Hepatic stellate cell (primary cell): ENCODE measurements around the gene RNF17.
"Not testable (repeated sequence)": the region's sequence is repeated elsewhere in the genome, so short reads cannot be mapped to it uniquely, and the experiment has no call there.

ENCODE experiments used
- DNase-seq: peaks from one replicate; pipeline ENCODE4 v3.0.0; 2011; ENCODE audit warnings: low spot score

RNF17 gene, protein sequence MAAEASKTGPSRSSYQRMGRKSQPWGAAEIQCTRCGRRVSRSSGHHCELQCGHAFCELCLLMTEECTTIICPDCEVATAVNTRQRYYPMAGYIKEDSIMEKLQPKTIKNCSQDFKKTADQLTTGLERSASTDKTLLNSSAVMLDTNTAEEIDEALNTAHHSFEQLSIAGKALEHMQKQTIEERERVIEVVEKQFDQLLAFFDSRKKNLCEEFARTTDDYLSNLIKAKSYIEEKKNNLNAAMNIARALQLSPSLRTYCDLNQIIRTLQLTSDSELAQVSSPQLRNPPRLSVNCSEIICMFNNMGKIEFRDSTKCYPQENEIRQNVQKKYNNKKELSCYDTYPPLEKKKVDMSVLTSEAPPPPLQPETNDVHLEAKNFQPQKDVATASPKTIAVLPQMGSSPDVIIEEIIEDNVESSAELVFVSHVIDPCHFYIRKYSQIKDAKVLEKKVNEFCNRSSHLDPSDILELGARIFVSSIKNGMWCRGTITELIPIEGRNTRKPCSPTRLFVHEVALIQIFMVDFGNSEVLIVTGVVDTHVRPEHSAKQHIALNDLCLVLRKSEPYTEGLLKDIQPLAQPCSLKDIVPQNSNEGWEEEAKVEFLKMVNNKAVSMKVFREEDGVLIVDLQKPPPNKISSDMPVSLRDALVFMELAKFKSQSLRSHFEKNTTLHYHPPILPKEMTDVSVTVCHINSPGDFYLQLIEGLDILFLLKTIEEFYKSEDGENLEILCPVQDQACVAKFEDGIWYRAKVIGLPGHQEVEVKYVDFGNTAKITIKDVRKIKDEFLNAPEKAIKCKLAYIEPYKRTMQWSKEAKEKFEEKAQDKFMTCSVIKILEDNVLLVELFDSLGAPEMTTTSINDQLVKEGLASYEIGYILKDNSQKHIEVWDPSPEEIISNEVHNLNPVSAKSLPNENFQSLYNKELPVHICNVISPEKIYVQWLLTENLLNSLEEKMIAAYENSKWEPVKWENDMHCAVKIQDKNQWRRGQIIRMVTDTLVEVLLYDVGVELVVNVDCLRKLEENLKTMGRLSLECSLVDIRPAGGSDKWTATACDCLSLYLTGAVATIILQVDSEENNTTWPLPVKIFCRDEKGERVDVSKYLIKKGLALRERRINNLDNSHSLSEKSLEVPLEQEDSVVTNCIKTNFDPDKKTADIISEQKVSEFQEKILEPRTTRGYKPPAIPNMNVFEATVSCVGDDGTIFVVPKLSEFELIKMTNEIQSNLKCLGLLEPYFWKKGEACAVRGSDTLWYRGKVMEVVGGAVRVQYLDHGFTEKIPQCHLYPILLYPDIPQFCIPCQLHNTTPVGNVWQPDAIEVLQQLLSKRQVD (N-terminal part only)

DNA sequence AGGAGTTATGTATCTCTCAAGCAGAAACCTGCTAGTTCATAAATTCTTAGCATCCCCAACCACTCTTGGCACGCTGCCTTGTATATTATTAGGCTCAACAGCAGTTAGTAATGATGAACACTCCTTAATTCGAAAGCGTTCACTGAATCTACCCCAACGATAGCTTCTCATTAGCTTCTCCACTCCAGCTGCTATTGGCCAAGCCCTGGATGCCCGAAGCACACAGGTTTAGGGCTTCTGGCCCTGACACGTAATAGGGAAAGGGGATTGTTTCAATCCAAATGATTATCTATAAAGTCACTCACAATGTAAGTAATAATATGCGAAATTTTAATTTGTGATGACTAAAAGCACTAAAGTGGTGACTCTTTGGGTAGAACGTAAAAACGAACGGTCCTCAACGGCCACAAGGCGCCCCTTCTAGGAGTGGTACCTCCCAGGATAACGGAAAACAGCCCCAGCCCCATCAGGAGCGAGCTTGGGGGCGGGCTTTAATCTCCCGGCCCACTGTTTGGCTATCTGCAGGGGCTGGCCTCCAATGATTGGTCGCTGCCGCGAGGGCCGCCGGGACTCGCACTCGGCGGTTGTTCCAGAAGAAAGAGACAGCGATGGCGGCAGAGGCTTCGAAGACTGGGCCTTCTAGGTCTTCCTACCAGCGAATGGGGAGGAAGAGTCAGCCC, at the start of gene RNF17:
Gene RNF17 (plus strand): TSS at position 574 of the 680 bp plus-strand sequence. CDS start 35 bp downstream, at position 609.
- no peak for DNase-seq

DNA sequence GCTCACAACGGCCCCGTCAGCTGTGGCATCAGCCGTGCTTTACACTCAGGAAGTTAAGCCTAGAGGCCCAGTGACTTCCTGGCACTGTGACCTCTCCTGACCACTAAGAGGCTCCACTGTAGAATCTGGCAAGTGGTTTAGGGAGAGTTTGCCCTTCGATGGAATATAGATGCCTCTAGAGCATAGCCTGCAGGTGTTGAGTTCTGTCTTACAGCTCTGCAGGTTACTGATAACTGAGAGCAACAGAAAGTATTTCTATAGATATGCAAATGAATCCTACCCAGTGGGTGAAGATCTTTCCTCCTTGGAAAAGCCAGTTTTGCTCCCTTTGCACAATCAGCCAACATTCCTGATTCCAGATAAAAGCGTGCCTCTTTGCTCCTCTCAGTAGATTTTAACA, 48.0 kb upstream of the RNF17 start:
- DNase-seq, result no peak

DNA sequence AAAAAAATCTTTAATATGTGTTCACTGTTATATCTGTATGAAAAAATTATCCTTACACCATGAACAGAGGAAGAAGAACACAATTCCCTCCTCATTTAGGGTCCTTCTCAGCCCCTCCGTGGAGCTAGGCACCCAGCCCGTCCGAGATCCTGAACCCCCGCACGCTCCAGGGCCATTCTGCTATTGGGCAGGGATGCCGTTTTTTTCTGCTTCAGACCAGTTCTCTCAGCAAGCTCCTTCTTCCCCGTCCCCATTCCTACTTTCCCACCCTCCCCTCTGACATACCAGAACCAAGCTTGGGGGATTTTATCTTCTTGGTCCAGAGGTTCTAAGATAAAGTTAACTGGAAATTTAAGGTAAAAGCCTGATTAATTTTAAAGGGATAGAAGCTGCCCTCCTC, 47.5 kb upstream of the RNF17 start:
- DNase-seq, result no peak

DNA sequence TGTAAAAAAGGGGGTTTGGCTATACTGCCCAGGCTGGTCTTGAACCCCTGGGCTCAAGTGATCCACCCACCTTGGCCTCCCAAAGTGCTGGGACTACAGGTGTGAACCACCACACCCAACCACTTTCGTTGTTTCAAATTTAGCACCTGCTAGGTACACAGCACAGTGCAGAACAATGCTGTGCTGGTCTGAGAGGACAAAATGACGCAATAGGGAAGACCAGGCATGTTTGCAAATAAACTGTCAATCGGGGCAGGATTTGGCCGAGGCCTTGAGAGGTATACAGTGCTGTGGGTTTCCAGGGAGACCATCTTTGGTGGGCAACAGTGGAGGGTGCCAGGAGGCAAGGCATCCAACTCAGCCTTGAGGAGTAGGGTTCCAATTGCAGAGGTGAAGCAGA, 46.8 kb upstream of the RNF17 start:
- DNase-seq, result no peak

DNA sequence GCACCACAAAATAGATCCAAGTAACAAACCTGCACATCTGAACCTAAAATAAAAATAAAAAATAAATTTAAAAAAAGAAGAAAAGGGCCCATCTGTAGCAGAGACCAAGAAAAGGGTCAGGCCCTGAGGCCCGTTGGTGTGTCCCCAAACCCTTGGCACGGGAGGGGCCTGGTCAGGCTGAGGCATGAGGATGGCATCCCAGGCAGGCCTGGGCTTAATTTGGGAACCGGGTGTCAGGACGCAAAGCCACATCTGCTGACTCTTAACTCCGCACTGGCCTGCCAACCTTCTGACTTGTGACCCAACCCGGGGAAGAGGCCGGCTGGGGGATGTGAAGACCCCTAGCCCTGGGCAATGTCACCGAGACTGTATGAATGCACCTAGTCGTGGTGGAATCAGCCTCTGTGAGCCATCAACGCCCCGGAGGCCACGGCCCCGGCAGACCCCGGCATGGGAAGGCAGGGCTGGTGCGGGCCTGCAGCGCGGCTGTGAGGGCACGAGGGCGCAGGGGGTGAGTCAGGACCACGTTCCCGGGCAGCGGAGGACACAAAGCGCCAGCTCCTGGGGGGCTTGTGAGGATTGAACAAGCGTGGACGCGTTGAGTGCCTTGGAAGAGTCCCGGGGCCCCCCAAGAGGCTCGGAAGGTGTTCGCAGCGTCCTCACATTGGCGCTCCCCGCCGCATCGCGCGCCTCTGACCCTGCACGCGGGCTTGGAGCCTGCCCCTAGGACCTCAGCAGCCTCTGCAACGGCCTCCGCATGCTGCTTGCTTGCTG, 45.6 kb upstream of the RNF17 start:
- DNase-seq, result no peak

DNA sequence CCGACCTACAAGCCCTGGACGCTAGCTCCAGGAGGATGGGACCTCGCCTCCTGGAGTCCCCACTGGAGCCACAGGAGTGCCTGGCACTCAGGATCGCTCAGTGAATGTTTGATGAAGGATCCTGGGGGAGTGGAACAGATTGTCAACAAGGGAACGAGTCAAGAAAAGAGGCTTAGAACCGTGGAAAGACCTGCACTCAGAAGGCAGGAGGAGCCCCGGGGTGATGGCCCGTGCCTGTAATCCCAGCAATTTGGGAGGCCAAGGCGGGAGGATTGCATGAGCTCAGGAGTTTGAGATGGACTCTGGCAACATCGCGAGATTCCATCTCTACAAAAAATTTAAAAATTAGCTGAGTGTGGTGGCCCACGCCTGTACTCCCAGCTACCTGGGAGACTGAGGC, 44.8 kb upstream of the RNF17 start:
- DNase-seq, result no peak

DNA sequence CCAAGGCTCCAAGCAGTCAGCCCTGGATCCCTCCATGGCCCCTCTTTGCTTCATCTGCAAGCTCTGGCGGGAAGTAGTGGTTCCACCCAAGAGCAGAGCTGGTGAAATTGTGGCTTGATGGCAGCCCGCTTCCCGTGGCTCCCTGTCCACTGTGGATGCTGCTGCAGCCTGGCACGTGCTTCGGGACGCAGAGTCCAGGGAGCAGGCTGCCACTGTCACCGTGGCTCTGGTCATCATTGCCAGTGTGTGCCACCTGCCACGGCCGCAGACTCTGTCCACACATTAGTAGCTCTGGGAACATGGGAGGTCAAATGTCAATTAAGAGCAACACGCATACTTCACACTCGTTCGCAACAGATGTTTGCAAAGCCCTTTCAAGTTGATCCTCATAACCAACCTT, 40.8 kb upstream of the RNF17 start:
- no peak for DNase-seq

DNA sequence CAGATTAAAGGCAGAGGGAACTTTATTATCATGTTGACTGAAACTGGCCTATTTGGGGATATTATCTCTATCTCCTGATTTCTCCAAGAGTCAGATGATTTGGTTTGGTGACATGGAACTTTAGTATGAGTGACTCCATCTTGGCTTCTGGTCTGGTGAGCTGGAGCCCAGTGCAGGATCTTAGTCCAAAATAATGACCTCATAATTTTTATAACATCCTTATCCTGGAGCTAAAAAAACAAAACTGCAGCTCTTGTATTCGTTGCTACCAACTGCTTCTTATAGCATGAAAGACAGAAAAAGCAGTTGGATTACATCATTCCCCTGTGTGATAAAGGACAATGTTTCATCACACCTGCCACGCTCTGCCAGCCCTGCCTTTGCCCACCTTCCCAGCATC, 39.3 kb upstream of the RNF17 start:
- no peak for DNase-seq

DNA sequence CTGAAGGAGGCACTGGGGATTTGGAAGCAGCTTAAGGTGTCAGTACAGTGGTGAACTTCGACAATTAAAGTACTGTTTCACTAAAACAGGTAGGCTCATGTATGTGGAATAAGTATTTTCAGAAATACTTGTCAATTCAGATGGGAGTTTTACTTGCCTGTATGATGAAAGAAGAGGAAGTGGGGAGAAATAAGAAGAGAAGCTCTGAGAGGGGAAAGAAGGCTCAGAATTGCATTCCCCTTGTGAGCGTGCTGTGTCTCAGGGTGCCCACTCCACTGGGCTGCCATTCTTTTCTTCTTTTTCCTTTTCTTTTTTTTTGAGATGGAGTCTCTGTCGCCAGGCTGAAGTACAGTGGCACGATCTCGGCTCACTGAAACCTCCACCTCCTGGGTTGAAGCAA, 38.6 kb upstream of the RNF17 start:
- no peak for DNase-seq

DNA sequence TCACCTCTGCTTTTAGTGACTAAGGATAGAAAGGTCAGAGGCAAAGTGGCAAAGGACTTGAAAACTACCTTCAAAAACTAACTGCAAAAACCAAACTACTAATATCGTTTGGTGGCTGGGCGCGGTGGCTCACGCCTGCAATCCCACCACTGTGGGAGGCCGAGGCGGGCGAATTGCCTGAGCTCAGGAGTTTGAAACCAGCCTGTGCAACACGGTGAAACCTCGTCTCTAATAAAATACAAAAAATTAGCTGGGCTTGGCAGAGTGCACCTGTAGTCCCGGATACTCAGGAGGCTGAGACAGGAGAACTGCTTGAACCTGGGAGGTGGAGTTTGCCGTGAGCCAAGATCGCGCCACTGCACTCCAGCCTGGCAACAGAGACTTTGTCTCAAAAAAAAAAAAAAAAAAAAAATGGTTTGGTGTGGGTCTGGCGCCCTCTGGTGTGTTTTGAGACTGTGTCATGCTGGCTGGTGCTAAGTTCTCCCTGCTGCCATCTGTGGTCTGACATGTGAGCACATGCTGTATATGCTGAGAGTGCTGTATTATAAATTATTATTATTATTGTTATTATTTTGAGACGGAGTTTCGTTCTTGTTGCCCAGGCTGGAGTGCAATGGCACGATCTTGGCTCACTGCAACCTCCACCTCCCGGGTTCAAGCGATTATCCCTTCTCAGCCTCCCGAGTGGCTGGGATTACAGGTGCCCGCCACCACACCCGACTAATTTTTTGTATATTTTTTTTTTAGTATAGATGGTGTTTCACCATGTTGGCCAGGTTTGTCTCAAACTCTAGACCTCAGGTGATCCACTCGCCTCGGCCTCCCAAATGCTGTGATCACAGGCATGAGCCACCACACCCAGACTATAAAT, 36.0 kb upstream of the RNF17 start:
- peak; percentile 90 for DNase-seq

DNA sequence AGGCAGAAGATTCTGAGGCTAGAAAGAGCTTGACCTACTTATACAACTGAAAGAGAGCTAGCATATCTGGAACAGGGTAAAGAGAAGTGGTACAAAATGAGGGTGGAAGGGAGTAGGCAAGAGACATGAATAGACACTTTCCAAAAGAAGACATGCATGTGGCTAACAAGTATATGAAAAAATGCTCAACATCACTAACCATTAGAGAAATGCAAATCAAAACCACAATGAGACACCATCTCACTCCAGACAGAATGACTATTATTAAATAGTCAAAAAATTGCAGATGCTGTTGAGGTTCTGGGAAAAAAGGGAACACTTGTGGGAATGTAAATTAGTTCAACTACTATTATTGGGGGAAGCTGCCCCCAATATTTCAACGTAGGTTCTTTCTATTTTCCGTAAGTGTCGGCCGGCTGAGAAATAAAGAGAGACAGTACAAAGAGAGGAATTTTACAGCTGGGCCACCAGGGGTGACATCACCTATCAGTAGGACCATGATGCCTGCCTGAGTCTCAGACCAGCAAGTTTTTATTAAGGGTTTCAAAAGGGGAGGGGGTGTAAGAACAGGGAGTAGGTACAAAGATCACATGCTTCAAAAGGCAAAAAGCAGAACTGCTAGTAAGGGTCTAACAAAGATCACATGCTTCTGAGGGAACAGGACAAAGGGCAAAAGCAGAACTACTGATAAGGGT, 32.9 kb upstream of the RNF17 start:
- DNase-seq, result not testable (repeated sequence)

DNA sequence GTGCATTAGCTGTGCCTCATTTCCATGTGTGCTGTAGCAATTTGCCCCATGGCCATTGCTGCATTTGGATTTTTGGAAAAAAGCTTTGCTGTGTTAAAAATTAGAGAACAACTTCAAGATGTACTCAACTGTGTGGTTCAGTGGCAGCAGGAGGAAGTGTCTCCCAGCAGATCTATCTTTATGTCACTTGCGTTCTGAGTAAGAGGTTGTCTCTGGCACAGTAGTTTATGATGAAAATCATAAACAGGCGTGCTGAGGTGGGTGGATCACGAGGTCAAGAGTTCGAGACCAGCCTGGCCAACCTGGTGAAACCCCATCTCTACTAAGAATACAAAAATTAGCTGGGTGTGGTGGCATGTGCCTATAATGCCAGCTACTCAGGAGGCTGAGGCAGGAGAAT, 29.0 kb upstream of the RNF17 start:
- no peak for DNase-seq

DNA sequence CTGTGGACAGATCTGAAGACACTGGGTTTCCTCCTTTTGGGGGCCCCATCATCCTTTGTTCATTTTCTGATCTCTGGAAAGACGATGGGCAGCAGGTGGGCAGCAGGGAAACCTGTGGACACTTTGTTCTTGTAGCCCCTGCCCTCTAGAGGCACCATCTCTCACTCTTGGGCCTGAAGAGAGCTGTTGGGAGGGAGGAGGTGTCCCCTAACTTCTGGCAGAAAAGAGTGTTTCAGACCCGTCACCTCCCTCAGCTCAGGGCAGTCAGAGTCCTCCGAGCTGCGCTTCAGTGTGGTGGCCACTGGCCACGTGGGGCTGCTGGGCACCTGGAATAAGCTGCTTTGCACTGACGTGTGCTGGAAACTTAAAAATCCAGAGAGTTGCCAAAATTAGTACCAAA, 26.9 kb upstream of the RNF17 start:
- no peak for DNase-seq

DNA sequence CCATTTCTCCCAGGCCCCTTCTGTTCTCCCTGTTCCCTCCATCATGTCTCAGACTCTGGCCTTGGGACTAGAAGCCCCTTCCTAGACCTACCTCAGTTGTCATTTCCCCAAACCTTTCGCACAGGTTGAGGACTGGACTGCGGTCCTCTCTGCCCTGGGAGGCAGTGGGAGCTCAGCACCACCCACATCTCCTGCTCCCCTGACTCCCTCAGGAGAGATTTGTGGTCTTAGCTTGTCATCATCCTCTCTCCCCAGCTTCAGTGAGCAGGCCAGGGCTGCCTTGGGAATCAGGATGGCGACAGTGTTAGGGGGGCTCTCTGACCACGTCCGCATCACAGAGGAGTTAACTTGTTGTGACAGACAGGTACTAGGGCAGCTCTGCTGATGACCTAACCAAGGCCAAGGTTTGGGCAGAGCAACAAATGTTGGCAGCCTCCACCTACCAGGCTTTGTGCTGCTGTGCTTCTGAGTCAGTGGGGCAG, 25.6 kb upstream of the RNF17 start:
- no peak for DNase-seq

DNA sequence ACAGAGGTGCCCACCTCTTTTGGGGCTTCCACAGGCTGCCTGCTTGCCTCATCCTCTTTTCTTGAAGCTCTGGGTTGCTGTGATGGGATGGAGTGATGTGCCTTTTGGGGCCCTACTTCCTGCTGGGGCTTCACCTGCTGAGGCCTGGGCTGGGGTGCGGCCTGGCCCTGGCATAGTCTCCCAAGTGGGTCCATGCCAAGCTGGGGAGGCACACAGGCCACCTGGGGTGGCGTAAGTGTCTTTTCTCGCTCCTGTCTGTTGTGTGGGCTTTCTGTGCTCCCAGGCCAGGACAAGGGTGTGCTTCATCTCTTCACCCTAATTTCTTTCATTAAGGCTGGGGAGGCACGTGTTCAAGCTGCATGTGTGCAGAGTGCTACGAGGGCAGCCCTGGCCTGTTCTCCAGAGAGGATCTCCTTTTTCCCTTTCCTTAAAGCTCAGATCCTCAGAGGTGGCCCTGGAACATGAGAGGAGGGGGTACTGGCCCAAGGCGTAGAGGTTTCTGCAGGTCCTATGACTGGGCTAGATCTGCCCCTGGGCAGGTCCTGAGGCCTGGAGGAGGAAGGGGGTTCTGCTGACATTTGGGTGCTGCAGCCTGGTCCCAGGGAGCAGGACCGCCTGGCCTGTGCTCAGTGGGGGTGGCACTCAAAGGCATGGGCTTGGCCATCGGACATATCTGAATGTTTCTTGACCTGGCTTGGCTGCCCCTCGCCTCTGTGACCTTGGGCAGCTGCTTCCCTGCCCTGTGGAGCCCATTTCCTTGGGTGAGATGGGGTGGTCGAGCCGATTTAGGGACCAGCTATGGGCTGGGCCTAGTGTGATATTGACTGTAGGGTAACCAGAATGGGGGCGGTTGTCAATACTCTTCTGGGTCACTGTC, 23.7 kb upstream of the RNF17 start:
- DNase-seq, result no peak

DNA sequence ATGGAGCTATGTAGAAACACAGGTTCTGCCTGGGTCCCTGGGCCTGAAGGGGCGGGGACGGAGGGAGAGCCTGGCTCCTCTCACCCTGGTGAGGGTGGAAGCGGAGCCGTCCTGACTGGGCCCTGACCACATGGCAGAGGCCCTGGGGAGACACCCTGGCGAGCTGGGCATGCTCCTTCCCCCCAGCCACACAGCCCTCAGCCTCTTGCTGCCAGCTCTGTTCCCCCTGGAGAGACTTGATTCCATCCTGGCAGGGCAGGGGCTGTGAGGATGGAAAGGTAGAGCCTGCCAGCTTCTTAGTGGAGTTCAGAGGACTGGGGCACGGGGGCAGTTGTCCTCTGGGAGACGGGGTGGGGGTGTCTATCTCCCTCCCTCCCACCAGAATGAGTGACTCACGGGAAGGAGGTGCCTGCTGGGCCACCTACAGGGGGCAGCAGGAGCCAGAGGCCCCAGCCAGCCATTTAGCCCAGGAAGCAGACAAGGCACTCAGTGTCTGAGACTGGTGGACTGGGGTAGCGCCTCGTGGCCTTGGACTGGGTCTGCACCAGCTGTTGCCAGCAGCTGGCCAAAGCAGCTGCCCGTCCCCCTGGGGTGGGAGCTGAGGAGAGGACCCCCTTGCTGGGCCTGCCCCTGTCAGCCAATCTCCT, 22.8 kb upstream of the RNF17 start:
- DNase-seq, result no peak

DNA sequence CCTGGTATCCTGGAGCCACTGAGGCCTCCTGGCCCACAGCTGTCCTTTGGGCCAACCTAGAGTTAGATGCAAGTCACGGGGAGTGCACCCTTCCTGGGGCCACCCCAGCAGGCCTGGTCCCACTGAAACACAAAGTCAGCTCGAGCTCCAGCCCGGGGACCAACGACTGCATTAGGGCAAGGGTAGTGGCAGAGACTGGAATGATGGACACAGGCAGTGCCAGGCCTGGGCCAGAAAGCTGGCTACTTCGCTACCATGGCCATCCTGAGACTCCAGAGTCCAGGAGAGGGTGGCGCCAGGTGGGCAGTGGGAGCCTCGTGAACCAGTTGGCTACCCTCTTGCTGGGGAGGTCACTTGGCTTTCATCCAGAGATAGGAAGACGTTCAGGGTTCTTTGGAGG, 22.2 kb upstream of the RNF17 start:
- DNase-seq, result no peak

DNA sequence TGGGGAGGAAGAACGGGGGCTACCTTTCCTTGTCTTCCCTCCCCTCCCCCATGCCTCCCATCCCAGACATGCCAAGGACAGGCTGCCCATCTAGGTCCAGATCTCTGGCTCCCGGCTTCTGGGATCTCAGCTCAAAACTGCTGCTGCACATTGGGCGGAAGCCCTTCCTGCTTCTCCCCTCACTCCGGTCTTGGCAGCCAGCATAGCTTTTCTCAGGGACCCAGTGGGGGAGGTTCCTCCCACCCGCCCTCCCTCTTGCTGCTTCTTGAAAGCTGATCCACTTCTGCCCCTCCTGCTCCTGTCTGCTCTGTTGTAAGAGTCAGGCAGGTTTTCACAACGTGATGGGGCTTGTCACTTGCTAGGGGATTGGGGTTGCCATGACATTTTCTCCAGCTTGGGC, 21.7 kb upstream of the RNF17 start:
- no peak for DNase-seq
